HG02840 (cell line): ENCODE data around the gene HSPA1L.
"Not testable (repeated sequence)": the region's sequence is repeated elsewhere in the genome, so short reads cannot be mapped to it uniquely, and the experiment has no call there.

Experiments
- ATAC-seq: cut with Tn5 transposase; IDR thresholded peaks from one replicate; pipeline ENCODE4 v1.9.1; 2021; ENCODE audit warnings: mild to moderate bottlenecking, moderate library complexity, moderate number of reproducible peaks; ENCODE audit not compliant: unreplicated experiment, low FRiP score

HSPA1L gene

GRCh38 chr6:31815025-31815838 lies at the start of gene HSPA1L, which contains the start of gene HSPA1A:
Gene HSPA1L, minus strand, starts transcription at chr6:31815283. Its CDS starts 3,311 bp downstream, at chr6:31811972.
Gene HSPA1A, plus strand, starts transcription at chr6:31815543. Its CDS starts 214 bp downstream, at chr6:31815757.
- peak; percentile 45 for ATAC-seq

- no peak for ATAC-seq
These were observed 49.7 kb upstream of the HSPA1L start for GRCh38 chr6:31864818-31865204.

GRCh38 chr6:31864123-31864562 lies 49.1 kb upstream of the HSPA1L start:
- ATAC-seq, result not testable (repeated sequence)

- peak; percentile 90 for ATAC-seq
These were observed 47.5 kb upstream of the HSPA1L start, which contains the start of gene NEU1 for GRCh38 chr6:31862344-31863235. Gene NEU1, minus strand, starts transcription at chr6:31862821. Its CDS starts 45 bp downstream, at chr6:31862776.

GRCh38 chr6:31861919-31862343 lies 46.8 kb upstream of the HSPA1L start:
- ATAC-seq, result no peak

GRCh38 chr6:31861150-31861549 lies 46.1 kb upstream of the HSPA1L start:
- no peak for ATAC-seq

GRCh38 chr6:31860349-31860748 lies 45.3 kb upstream of the HSPA1L start:
- ATAC-seq, result no peak

GRCh38 chr6:31859923-31860322 lies 44.8 kb upstream of the HSPA1L start:
- no peak for ATAC-seq

- ATAC-seq, result no peak
These were observed 43.6 kb upstream of the HSPA1L start for GRCh38 chr6:31858707-31859106.

GRCh38 chr6:31857774-31858173 lies 42.7 kb upstream of the HSPA1L start:
- ATAC-seq, result not testable (repeated sequence)

- not testable (repeated sequence) for ATAC-seq
These were observed 37.1 kb upstream of the HSPA1L start for GRCh38 chr6:31851980-31852718.

GRCh38 chr6:31851485-31851832 lies 36.4 kb upstream of the HSPA1L start:
- ATAC-seq, result no peak

GRCh38 chr6:31850765-31851484 lies 35.8 kb upstream of the HSPA1L start:
- ATAC-seq, result no peak

GRCh38 chr6:31847276-31847978 lies 32.3 kb upstream of the HSPA1L start:
- no peak for ATAC-seq

GRCh38 chr6:31844507-31844906 lies 29.4 kb upstream of the HSPA1L start:
- no peak for ATAC-seq

GRCh38 chr6:31842053-31842452 lies 27.0 kb upstream of the HSPA1L start:
- no peak for ATAC-seq

- not testable (repeated sequence) for ATAC-seq
These were observed 24.7 kb upstream of the HSPA1L start for GRCh38 chr6:31839779-31840126.

- ATAC-seq, result no peak
These were observed 23.9 kb upstream of the HSPA1L start for GRCh38 chr6:31838968-31839367.

GRCh38 chr6:31838114-31838553 lies 23.1 kb upstream of the HSPA1L start:
- not testable (repeated sequence) for ATAC-seq
